Osteocyte (in vitro differentiated cells): ENCODE measurements around the gene CTXND1. TPM values are rescaled to one million over a fixed set of nuclear protein-coding genes. Genes with fewer than 3 reads are reported as not detected.

Experiments
- DNase-seq: peaks from one replicate; pipeline ENCODE4 v3.0.0; 2021; ENCODE audit warnings: mixed read lengths; ENCODE audit not compliant: unreplicated experiment; ENCODE audit errors: extremely low spot score
- H3K27ac Mint-ChIP-seq: one replicate; pipeline ENCODE4 v1.8.0; 2021; ENCODE audit warnings: mild to moderate bottlenecking, mixed read lengths; ENCODE audit not compliant: unreplicated experiment
- H3K27me3 Mint-ChIP-seq: one replicate; pipeline ENCODE4 v1.8.0; 2021; ENCODE audit warnings: mixed read lengths; ENCODE audit not compliant: unreplicated experiment
- H3K36me3 Mint-ChIP-seq: one replicate; pipeline ENCODE4 v1.8.0; 2021; ENCODE audit warnings: mixed read lengths; ENCODE audit not compliant: unreplicated experiment
- H3K4me1 Mint-ChIP-seq: one replicate; pipeline ENCODE4 v1.8.0; 2021; ENCODE audit warnings: mixed read lengths; ENCODE audit not compliant: unreplicated experiment
- H3K4me3 Mint-ChIP-seq: one replicate; pipeline ENCODE4 v1.8.0; 2021; ENCODE audit warnings: mild to moderate bottlenecking, moderate library complexity, mixed read lengths; ENCODE audit not compliant: unreplicated experiment
- H3K9me3 Mint-ChIP-seq: one replicate; pipeline ENCODE4 v1.8.0; 2021; ENCODE audit warnings: mixed read lengths; ENCODE audit not compliant: unreplicated experiment
- CTCF ChIP-seq: fragments of 200-600 bp; sonication (generic); IDR thresholded peaks from 2 replicates; pipeline ENCODE4 v1.5.0; 2021; ENCODE audit warnings: antibody characterized with exemption, mild to moderate bottlenecking, moderate library complexity
- total RNA-seq: library from RNA; stranded (reverse); gene quantifications from 2 replicates; pipeline ENCODE4 v1.2.1, GENCODE V29; 2021

The CTXND1 gene
- total RNA-seq, 1 donor from 2014 or later = 0.24 TPM

GRCh38 chr15:80201256-80202015, 50.6 kb downstream of the CTXND1 start:
- H3K27me3 Mint-ChIP-seq = peaks cover 66% of the 10 kb centered on the region

GRCh38 chr15:80199869-80200268, 52.1 kb downstream of the CTXND1 start:
- Mint-ChIP-seq H3K4me3 (no peak overlapping the region), H3K36me3 (no peaks in the 10 kb centered on the region), H3K9me3 (no peaks in the 10 kb centered on the region)

More at GRCh38 chr15:80201256-80202015, 50.6 kb downstream of the CTXND1 start:
- no peak for TF ChIP-seq CTCF
- no peak overlapping the region for H3K4me3 Mint-ChIP-seq
- no peaks in the 10 kb centered on the region for H3K36me3 Mint-ChIP-seq
- H3K4me1 Mint-ChIP-seq = no peaks in the 10 kb centered on the region
- no peak overlapping the region for H3K27ac Mint-ChIP-seq
- H3K9me3 Mint-ChIP-seq = no peaks in the 10 kb centered on the region
- peak; percentile 48 for DNase-seq

GRCh38 chr15:80199366-80199765, 52.6 kb downstream of the CTXND1 start:
- no peak overlapping the region for H3K27ac Mint-ChIP-seq
- no peaks in the 10 kb centered on the region for H3K9me3 Mint-ChIP-seq
- peaks cover 57% of the 10 kb centered on the region for H3K27me3 Mint-ChIP-seq
- no peak for TF ChIP-seq CTCF
- no peak overlapping the region for H3K4me3 Mint-ChIP-seq
- H3K4me1 Mint-ChIP-seq = no peaks in the 10 kb centered on the region
- H3K36me3 Mint-ChIP-seq = no peaks in the 10 kb centered on the region
- no peak for DNase-seq

More at GRCh38 chr15:80199869-80200268, 52.1 kb downstream of the CTXND1 start:
- Mint-ChIP-seq H3K27ac (no peak overlapping the region), H3K4me1 (no peaks in the 10 kb centered on the region), H3K27me3 (peaks cover 55% of the 10 kb centered on the region)
- no peak for TF ChIP-seq CTCF
- DNase-seq = peak; percentile 73

GRCh38 chr15:80194914-80195313, 57.1 kb downstream of the CTXND1 start:
- Mint-ChIP-seq H3K27me3 (peaks cover 43% of the 10 kb centered on the region), H3K4me1 (no peaks in the 10 kb centered on the region), H3K27ac (no peak overlapping the region), H3K4me3 (no peak overlapping the region), H3K36me3 (no peaks in the 10 kb centered on the region), H3K9me3 (no peaks in the 10 kb centered on the region)
- no peak for TF ChIP-seq CTCF
- DNase-seq = no peak

GRCh38 chr15:80194186-80194585, 57.8 kb downstream of the CTXND1 start:
- no peak for TF ChIP-seq CTCF
- Mint-ChIP-seq H3K27me3 (peaks cover 35% of the 10 kb centered on the region), H3K9me3 (no peaks in the 10 kb centered on the region), H3K4me3 (no peak overlapping the region), H3K36me3 (no peaks in the 10 kb centered on the region), H3K4me1 (no peaks in the 10 kb centered on the region), H3K27ac (no peak overlapping the region)
- DNase-seq = no peak
